GM19193 (cell line): ENCODE measurements around the gene ADCYAP1R1.

Experiments
- POLR2A ChIP-seq: IDR thresholded peaks from 4 replicates; pipeline ENCODE4 v1.6.1; 2011; ENCODE audit not compliant: insufficient read depth, insufficient read length; ENCODE audit errors: extremely low read depth

Gene ADCYAP1R1

DNA sequence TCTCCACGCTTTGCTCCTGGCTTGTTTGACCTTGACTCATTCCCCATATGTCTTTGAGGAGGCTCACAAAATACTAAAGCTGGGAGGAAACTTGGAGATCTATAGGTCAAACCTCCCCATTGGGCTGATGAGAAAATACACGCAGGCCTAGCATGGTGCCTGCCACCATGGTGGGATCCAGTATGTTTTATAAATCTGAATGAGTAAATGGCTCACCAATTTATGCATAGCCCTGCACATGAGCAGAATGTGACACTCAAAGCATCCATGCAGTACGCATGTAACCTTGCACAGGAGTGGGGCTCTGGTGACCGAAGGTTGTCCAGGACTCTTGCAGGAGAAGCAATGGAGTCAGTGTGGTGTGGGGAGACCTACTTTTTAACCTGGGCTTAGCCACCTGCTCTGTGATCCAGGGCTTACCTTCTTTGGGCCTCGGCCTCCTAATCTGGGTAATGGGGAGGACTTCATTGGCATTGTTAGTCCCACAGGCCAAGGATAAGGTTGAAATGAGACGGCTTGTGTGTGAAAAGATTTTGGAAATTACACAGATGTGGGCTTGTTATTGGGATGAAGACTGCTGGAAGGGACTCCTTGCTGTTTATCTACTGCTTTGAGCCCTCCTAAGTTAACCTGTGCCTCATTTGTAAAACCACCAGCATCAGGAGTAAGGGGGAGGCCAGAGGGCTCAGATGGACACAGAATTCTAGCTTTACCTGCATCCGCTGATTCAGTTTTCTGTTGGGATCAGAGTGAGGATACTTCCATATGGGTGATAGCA is 58.4 kb downstream of the ADCYAP1R1 start:
- TF ChIP-seq POLR2A, result no peak

- TF ChIP-seq POLR2A, result no peak
Observed at GRCh38 chr7:31111109-31111451, 59.0 kb downstream of the ADCYAP1R1 start.

DNA sequence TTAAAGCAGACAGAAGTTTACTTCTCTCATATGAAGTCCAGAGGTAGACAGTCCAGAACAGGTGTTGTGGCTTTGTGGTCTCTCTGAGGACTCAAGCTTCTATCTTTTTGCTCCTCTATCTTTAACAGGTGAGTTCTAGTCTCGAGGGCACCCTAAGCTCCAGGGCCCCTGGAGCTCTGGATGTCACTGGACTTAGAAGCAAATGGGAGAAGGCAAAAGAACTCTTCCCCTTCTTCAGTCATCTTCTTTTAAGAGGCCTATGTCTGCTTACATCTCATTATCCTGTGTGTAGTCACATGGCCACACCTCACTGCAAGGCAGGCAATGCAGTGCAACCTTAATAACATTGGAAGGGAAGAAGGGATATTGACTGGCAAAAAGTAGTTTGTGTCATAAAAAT is 61.6 kb downstream of the ADCYAP1R1 start:
- TF ChIP-seq POLR2A, result no peak

- TF ChIP-seq POLR2A, result no peak
Observed at GRCh38 chr7:31114593-31115343, 62.7 kb downstream of the ADCYAP1R1 start.

DNA sequence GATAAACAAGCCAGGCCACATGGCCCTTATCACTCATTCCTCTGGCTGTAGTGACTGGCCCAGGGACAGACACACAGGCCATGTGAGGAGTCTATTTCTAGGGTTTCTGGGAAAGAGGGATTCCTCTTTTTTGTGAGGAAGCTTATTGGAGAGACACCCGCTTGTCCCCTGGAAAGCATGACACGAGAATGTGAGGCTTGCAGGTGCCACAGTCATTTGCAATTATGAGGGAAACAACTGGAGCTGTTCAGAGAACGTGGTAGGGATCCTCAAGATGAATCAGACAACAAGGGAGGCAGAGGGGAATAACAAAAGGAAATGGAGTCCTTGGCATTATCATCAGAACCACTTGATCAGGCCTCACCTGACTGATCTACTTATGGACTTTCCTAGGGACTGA is 64.5 kb downstream of the ADCYAP1R1 start:
- TF ChIP-seq POLR2A, result no peak

- no peak for TF ChIP-seq POLR2A
Observed at GRCh38 chr7:31119249-31119648, 67.1 kb downstream of the ADCYAP1R1 start.

- TF ChIP-seq POLR2A, result no peak
Observed at GRCh38 chr7:31120800-31121513, 68.8 kb downstream of the ADCYAP1R1 start.

DNA sequence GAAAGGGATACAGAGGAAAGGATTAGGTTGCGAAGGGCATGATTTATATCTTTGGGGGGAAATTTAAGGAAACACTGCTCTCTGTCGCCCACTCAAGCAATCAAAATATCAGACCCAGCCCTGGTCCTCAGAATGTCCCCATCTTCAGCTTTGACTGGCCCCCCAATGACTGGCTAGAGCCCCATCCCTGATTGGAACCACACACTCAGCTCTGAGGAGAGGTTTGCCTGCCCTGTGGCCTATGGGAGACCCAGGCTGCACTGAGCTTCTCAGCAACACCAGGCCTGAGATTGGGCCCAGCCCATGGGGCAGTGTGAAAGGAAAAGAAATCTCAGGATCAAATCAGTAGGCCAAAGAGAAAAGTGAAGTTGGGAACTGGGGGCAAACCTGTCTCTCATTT is 69.5 kb downstream of the ADCYAP1R1 start:
- TF ChIP-seq POLR2A, result no peak

GRCh38 chr7:31122649-31123058 is 70.5 kb downstream of the ADCYAP1R1 start:
- TF ChIP-seq POLR2A, result no peak

DNA sequence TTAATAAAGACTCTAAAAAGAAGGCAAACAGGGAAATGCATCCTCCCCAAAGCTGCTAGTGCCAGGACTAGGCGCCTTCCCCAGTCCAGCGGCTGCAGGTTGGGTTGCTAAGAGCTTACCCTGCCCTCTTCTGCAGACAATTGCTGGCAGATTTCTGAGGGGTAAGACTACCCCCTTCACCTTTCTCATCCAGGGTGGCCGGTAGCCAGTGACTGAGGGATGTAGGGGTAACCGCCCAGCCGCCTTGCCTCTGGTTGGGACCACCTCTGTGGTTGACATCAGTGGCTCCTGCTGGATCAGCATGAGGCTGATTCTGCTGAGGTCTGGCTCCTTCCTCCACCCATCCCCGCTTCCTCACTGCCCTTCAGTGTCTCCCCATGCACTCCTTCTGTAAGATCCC is 71.2 kb downstream of the ADCYAP1R1 start:
- no peak for TF ChIP-seq POLR2A

GRCh38 chr7:31123726-31124125 is 71.6 kb downstream of the ADCYAP1R1 start:
- no peak for TF ChIP-seq POLR2A

- TF ChIP-seq POLR2A, result no peak
Observed at GRCh38 chr7:31125171-31125570, 73.1 kb downstream of the ADCYAP1R1 start.

GRCh38 chr7:31126976-31127375 is 74.9 kb downstream of the ADCYAP1R1 start:
- TF ChIP-seq POLR2A, result no peak

GRCh38 chr7:31129067-31129466 is 77.0 kb downstream of the ADCYAP1R1 start:
- no peak for TF ChIP-seq POLR2A

DNA sequence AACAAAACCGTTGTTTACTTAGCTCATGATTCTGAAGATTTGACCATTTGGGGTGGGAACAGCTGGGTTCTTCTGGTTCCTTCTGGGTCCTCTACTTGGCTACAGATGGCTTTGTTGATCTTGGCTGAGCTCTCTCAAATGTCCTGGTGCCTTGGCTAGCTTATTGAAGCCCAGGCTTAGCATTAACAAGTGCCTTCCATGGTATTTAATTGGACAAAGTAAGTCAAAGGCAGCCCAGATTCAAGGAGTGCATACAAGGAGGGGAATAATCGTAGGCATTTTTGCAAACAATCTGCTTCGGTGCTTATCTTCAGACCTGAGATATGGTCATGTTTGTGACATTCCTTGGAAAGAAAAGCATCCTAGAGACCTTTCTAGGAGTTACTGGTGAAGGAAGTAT is 81.4 kb downstream of the ADCYAP1R1 start:
- TF ChIP-seq POLR2A, result no peak
